T-helper 1 cell treated with Interleukin-12 subunit alpha and Interleukin-12 subunit beta and Interleukin-4 antibody, amounts not matched to agents 30 ng/mL and 1 ng/mL, for 36 hours (primary cell): ENCODE measurements around the gene ZNF155. TPM values are rescaled to one million over a fixed set of nuclear protein-coding genes. Genes with fewer than 3 reads are reported as not detected.
"Not testable (repeated sequence)": the region's sequence is repeated elsewhere in the genome, so short reads cannot be mapped to it uniquely, and the experiment has no call there.

ENCODE experiments used
- intact Hi-C: fragments of 100-400 bp; cut with micrococcal nuclease; formaldehyde crosslinking; loops from one replicate; pipeline ENCODE4 v1.15.1; 2024
- total RNA-seq: library from RNA; stranded (reverse); gene quantifications from 2 replicates; pipeline ENCODE4 v1.2.3, GENCODE V29; 2022

The ZNF155 gene
- 5.8 and 7.8 TPM in 2 replicates for total RNA-seq

GRCh38 chr19:43983912-43984686 lies at the start of gene ZNF155:
TSS of gene ZNF155 (plus strand) at chr19:43984188. CDS start at chr19:43988544, 4,356 bp downstream.
- intact Hi-C loops: loop anchor here (1.0 to 5.0 kb wide), 9 partner anchors 18 to 321 kb away; partner anchors contain the start of genes ZNF221, ZNF222, ZNF224 and ZNF225

GRCh38 chr19:43934985-43935708 lies 48.8 kb upstream of the ZNF155 start, which contains the start of gene ZNF45:
TSS of gene ZNF45 (minus strand) at chr19:43935282. CDS start at chr19:43922185, 13,097 bp downstream.
- intact Hi-C loops: loop anchor here (1.0 to 10.0 kb wide), 14 partner anchors 16 to 950 kb away; partner anchors contain the start of genes ZNF155, ZNF180, ZNF221 and ZNF222

GRCh38 chr19:43936188-43936587 lies 47.8 kb upstream of the ZNF155 start:
- intact Hi-C loops: loop anchor here (10.0 kb wide), 1 partner anchor 949 kb away; no protein-coding TSS in a partner anchor

DNA sequence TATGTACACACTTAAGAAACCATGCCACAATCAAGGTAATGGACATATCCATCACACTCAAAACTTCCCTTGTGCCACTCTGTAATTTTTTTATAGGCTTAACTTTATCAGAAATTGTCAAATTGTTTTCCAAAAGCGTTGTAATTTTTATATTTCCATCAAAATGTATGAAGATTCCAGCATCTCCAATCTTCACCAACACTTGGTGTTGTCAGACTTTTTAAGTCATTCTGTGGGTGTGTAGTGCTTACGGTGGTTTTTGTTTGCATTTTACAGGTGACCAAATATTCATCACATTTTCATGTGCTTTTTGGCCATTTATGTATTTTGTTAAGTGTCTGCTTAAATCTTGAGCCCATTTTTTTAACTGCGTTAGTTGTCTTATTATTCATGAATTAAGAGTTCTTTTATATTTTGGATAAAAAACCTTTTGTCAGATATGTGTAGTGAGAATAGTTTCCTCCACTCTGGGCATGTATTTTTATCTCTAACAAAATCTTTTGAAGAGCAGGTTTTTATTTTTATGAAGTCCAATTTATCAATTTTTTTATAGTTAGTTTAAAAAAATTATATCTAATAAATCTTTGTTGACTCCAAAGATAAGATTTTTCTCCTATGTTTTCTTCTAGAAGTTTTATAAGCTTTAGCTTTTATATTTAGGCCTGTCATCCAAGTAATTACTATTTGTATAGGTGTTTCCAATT lies 44.3 kb upstream of the ZNF155 start:
- intact Hi-C loops: loop anchor here (10.0 kb wide), 1 partner anchor 945 kb away; no protein-coding TSS in a partner anchor

DNA sequence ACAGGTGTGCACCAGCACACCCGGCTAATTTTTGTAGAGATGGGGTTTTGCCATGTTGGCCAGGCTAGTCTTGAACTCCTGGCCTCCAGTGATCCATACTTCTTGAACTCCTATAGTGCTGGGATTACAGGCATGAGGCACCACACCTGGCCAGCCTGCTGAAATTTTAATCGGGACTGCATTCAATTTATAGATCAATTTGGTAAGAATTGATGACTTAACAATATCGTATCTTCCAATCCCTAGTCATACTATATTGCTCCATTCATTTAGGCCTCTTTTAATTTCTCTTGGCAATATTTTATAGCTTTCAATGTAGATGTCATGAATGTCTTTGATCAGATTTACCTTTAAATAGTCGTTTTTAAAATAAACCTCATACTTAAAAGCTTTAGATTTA lies 43.3 kb upstream of the ZNF155 start:
- intact Hi-C loops: no loop called here

DNA sequence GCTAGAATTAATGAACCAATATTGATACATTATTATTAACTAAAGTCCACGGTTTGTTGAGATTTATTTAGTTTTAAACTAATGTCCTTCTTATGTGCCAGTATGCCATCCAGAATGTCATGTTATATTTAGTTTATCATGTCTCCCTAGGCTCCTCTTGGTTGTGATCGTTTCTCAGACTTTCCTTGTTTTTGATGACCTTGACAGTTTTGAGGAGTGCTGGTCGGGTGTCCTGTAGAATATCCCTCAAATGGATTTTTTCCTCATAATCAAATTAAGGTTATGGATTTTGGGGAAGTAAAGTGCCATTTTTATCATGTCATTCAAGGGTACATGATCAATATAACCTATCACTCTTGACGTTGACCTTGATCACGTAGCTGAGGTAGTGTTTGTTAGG lies 42.8 kb upstream of the ZNF155 start:
- intact Hi-C loops: no loop called here

GRCh38 chr19:43947412-43947811 lies 36.6 kb upstream of the ZNF155 start:
- intact Hi-C loops: not testable (repeated sequence)

DNA sequence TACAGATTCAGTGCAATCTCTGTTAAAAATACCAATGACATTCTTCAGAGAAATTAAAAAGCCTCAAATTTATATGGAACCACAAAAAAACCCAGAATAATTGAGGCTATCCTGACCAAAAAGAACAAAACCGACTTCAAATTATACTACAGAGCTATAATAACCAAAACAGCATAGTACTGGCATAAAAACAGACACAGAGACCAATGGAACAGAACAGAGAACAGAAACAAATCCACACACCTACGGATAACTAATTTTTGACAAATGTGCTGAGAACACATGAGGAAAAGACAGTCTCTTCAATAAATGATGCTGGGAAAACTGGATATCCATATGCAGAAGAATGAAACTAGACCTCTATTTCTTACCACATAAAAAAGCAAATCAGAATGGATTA lies 34.2 kb upstream of the ZNF155 start:
- intact Hi-C loops: loop anchor here (2.0 kb wide), 1 partner anchor 49 kb away; no protein-coding TSS in a partner anchor

DNA sequence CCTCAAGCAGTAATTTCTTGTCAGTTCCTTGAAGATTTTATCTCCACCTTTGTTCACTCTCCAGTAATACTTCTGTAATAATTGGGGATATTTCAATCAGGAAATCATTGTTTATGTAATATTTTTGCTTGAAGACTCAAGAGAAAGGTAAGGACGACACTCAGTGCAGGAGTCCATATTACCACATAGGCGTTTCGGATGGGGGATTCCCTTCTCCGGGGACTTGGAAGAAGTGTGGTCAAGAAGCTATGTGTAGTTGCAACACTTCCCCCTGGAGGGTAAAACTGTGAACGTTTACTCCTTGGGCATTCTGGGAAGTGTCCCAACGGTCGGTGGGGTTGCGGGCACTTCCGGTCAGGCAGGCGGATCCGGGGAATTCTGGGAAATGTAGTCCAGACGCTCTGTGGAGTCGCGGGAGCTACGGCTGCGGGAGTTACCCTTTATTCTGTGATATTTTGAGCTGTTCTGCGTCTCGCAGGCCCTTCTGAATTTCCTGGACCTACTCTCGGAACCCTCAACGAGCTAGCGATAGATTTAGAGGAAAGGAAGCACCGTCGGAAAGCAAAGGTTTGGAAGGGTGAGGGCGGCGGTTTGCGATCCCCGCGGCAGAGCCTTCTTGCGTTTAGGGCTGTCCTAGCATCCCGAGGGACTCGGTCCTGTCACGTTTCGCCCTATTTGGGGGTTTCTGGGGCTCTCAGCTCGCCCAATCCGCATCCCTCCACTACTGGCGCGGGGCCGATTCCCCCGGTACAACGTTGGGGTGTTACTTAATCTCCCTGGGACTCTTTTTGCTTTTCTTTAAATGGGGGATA lies 32.9 kb upstream of the ZNF155 start, which contains the start of gene ZNF221:
ZNF221 (plus strand) TSS at position 395 of the 812 bp plus-strand sequence. CDS start 11,499 bp downstream, outside the sequence.
- intact Hi-C loops: loop anchor here (1.0 to 2.0 kb wide), 8 partner anchors 16 to 549 kb away; partner anchors contain the start of genes ZNF155, ZNF180, ZNF222 and ZNF227

DNA sequence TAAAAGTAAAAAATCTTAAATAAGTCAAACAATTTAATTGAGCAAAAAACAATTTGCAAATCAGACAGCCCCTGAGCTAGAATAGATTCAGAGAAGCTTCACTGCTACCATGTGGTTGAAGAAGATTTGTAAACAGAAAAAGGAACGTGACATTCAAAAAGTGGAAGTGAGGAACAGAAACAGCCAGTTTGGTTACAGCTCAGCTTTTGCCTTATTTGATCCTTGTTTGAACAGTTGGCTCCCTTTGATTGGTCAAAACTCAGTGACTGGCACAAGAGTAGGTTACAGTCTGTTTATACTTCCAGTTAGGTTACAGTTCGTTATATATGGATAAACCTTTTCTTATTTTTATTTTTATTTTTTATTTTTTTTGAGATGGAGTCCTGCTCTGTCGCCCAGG lies 27.2 kb upstream of the ZNF155 start:
- intact Hi-C loops: no loop called here

GRCh38 chr19:43957891-43958290 lies 26.1 kb upstream of the ZNF155 start:
- intact Hi-C loops: no loop called here

DNA sequence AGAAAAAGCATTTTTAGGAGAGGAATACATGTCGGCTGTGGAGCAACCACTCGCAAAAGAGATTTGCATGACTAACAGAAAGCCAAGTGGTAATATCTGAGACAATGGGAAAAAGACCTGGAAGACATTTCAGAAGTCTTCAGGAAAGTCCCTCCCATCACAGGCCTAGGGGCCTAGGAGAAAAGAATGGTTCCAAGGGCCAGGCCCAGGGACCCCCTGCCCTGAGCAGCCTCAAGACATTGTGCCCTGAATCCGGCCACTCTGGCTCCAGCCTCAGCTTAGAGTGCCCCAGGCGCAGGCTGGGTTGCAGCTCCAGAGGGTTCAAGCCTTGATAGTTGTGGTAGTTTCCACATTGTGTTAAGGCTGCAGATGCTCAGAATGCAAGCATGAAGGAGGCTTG lies 23.6 kb upstream of the ZNF155 start:
- intact Hi-C loops: no loop called here

DNA sequence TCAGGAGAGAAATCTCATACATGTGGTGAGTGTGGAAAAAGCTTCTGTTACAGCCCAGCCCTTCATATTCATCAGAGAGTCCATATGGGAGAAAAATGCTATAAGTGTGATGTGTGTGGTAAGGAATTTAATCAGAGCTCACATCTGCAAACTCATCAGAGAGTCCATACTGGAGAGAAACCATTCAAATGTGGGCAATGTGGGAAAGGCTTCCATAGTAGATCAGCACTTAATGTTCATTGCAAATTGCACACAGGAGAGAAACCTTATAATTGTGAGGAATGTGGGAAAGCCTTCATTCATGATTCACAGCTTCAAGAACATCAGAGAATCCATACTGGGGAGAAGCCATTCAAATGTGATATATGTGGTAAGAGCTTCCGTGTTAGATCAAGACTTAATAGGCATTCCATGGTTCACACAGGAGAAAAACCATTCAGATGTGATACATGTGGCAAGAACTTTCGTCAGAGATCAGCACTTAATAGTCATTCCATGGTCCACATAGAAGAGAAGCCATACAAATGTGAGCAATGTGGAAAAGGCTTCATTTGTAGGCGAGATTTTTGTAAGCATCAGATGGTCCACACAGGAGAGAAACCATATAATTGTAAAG lies 17.8 kb upstream of the ZNF155 start:
- intact Hi-C loops: no loop called here

DNA sequence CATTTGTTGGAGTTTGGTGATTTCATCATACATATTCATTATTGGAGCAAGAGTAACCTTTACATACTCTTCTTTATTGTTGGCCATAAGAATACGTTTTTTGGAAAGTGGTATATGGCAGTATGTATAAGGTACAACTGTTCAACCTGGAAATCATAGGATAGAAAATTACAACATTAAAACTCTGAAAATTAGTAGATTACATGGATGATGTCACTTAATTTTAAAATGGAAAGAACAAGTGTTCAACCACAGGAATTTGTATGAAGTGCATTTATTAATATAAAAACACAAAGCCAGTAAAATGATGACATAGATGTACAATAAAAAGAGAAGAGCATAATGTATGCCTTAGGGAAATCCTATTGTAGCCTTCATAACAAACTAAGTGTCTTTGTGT lies 7.3 kb upstream of the ZNF155 start:
- intact Hi-C loops: no loop called here

DNA sequence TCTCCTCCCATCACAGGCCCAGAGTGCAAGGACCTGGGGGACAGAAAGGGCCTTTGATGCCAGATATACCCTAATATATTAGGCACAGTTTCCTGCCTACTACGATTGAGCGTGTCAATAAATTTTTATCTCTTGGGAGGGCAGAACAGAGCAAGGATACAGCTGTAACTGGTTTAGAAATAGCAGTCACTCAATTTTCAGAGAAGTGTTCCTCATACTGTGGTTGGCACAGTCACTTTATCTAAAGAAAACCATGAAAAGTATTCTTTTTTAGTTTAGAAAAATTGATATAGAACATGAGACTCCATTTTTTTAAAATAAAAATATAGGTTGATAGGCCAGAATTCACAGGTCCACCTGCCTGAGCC lies 460 bp upstream of the ZNF155 start:
- intact Hi-C loops: loop anchor here (5.0 kb wide), 1 partner anchor 129 kb away; the partner anchor contains the start of gene ZNF225

- intact Hi-C loops: loop anchor here (1.0 to 5.0 kb wide), 9 partner anchors 18 to 321 kb away; partner anchors contain the start of genes ZNF221, ZNF222, ZNF224 and ZNF225
These were observed 656 bp downstream of the ZNF155 start for GRCh38 chr19:43984687-43985000.

DNA sequence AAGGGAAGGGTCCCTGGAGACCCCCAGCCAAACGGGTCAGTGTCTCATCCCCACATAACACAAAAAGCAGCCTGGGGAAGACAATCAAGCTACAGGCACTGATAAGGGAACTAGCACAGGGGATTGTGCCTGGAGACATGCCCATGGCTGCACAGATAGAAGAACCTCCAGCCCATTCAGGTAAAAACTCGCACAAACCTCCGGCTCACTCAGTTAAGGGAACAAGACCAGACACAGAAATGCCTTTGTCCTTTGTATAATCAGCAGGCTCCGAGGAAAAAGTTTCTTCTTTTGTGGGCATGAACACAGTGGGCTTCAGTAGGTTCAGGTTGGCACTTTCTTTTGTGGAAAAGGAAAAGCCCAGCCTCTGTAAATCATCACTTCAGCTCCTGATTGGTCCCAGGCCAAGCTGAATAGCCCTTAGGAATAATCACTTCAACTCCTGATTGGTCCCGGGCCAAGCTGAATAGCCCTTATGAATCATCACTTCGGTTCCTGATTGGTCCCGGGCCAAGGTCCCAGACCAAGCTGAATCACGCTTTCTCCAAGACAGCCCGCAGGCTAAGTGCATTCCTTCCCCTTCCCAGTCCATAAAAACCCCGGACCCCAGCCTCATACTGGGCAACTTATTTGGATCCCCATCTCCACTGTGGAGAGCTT lies 13.8 kb downstream of the ZNF155 start:
- intact Hi-C loops: no loop called here

GRCh38 chr19:44002212-44002565 lies 18.2 kb downstream of the ZNF155 start:
- intact Hi-C loops: loop anchor here (1.0 to 2.0 kb wide), 13 partner anchors 18 to 248 kb away; partner anchors contain the start of genes SMG9, ZNF155, ZNF221 and ZNF222
